Retinal pigment epithelial cell (primary cell): Measurements from ENCODE around the gene ARFGEF2.

ENCODE experiments used
- DNase-seq: peaks from one replicate; pipeline ENCODE4 v3.0.0-alpha.2; 2010; ENCODE audit warnings: low read depth
- H3K4me3 ChIP-seq: 2 replicates; pipeline ENCODE4 v1.5.1; 2011; ENCODE audit warnings: mild to moderate bottlenecking, low read length, control low read depth, moderate library complexity
- CTCF ChIP-seq: conservative IDR thresholded peaks from 2 replicates; pipeline ENCODE4 v1.5.1; 2011; ENCODE audit warnings: low read depth, low read length, control low read depth, inconsistent platforms

The ARFGEF2 gene

GRCh38 chr20:48891235-48892048 lies 30.1 kb upstream of the ARFGEF2 start:
- H3K4me3 ChIP-seq = no peak overlapping the region
- DNase-seq = no peak
- TF ChIP-seq CTCF = no peak

DNA sequence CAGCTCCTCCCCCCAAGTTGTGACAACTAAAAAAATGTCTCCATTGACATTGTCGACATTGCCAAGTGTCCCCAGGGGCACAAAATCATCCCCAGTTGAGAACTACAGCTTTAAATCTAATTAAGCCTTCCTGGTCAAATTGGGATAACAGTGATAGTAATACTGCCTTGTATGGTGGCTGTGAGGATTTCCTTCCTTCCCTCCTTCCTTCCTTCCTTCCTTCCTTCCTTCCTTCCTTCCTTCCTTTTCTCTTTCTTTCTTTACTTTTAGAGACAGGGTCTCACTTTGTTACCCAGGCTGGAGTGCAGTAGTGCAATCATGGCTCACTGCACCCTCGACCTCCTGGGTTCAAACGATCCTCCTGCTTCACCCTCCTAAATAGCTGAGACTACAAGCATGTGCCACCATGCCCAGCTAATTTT lies 29.5 kb upstream of the ARFGEF2 start:
- no peak for DNase-seq
- H3K4me3 ChIP-seq = no peak overlapping the region
- no peak for TF ChIP-seq CTCF

DNA sequence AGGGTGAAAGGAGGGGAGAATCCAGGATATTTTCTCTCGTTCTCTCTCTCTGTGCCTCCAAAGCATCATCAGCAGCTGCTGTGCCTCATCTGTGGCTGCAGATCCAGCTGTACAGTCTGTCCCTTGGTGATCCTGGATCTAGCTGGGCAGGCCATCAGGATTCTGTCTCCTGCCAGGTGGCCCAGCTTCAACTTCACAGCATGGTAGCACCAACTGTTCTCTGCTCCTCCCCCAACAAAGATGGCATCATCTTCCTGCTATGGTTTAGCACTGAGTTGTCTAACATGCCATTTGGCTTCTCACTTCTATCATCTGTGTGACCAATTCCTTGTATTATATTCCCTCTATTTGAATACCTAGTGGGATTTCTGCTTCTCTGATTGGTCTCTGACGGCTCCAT lies 28.6 kb upstream of the ARFGEF2 start:
- H3K4me3 ChIP-seq = no peak overlapping the region
- TF ChIP-seq CTCF = no peak
- DNase-seq = no peak

- TF ChIP-seq CTCF = no peak
- no peak overlapping the region for H3K4me3 ChIP-seq
Observed at GRCh38 chr20:48893374-48893773, 28.1 kb upstream of the ARFGEF2 start.

GRCh38 chr20:48897305-48898010 lies 24.1 kb upstream of the ARFGEF2 start:
- peak; percentile 43 for DNase-seq
- H3K4me3 ChIP-seq = no peak overlapping the region
- no peak for TF ChIP-seq CTCF

More at GRCh38 chr20:48893374-48893773, 28.1 kb upstream of the ARFGEF2 start:
- no peak for DNase-seq

DNA sequence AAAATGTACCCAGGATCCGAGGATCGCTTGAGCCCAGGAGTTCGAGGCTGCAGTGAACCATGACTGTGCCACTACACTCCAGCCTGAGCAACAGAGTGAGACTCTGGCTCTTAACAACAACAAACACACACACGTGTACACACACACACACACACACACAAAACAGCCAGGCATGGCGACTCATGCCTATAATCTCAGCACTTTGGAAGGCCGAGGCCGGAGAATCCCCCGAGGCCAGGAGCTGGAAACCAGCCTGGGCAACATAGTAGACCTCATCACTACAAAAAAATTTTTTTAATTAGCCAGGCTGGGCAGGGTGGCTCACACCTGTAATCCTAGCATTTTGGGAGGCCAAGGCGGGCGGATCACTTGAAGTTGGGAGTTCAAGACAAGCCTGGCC lies 23.3 kb upstream of the ARFGEF2 start:
- H3K4me3 ChIP-seq = no peak overlapping the region
- DNase-seq = no peak
- TF ChIP-seq CTCF = no peak
